ENCODE data around the gene AIP. TPM values are rescaled to one million over a fixed set of nuclear protein-coding genes. Genes with fewer than 3 reads are reported as not detected.

AIP gene
- total RNA-seq, 1 experiment from 2014 or later: 35.6 TPM

- Histone ChIP-seq H3K4ac (ENCODE audit: low read depth, low read length) (no peak overlapping the region), H3K14ac (ENCODE audit: insufficient read depth, low read length) (no peak overlapping the region), H3K79me1 (ENCODE audit: insufficient read depth, low read depth, low read length, poor library complexity, severe bottlenecking) (no peaks in the 10 kb centered on the region), H2BK120ac (ENCODE audit: low read depth, low read length, poor library complexity, severe bottlenecking) (no peak overlapping the region), H4K5ac (ENCODE audit: insufficient read length, low read depth, low read length) (no peak overlapping the region), H3T11ph (ENCODE audit: low read length) (no peak overlapping the region), H3K56ac (ENCODE audit: insufficient read length, low read depth, low read length) (no peak overlapping the region), H3K4me1 (ENCODE audit: insufficient read depth, low read length) (no peaks in the 10 kb centered on the region), H2BK12ac (ENCODE audit: insufficient read length, low read depth, low read length) (no peak overlapping the region), H2AFZ (ENCODE audit: low read length) (no peak overlapping the region), H4K8ac (replicated peaks; ENCODE audit: insufficient read length, low read depth, low read length) (no peak overlapping the region), H4K20me1 (ENCODE audit: control insufficient read depth, insufficient read depth, insufficient read length) (no peaks in the 10 kb centered on the region), H3K4me2 (ENCODE audit: insufficient read depth, insufficient read length, low read length) (no peak overlapping the region), H3K27me3 (ENCODE audit: insufficient read depth, low read length) (no peaks in the 10 kb centered on the region), H3K9ac (ENCODE audit: extremely low read depth, insufficient read length, low read length) (no peak overlapping the region), H2AK5ac (ENCODE audit: insufficient read length, low read length) (no peak overlapping the region), H3K9me3 (ENCODE audit: control insufficient read depth, low read depth, low read length) (no peaks in the 10 kb centered on the region), H3K79me2 (ENCODE audit: insufficient read depth, low read length) (no peaks in the 10 kb centered on the region), H2BK15ac (ENCODE audit: low read depth, low read length) (no peak overlapping the region), H3K27ac (ENCODE audit: insufficient read length, low read depth, low read length) (no peak overlapping the region), H3K23me2 (ENCODE audit: insufficient read length, low read depth, low read length, poor library complexity, severe bottlenecking) (peaks cover 12% of the 10 kb centered on the region), H3K23ac (ENCODE audit: insufficient read length, low read depth, low read length) (no peak overlapping the region), H4K91ac (ENCODE audit: insufficient read length, low read depth, low read length) (no peak overlapping the region), H2BK20ac (ENCODE audit: low read depth, low read length, poor library complexity, severe bottlenecking) (no peak overlapping the region), H3K18ac (ENCODE audit: insufficient read length, low read depth, low read length) (no peak overlapping the region), H2BK5ac (ENCODE audit: insufficient read length, low read length) (no peak overlapping the region)
- Mint-ChIP-seq H3K4me1 (peaks cover 0 to 9% of the 10 kb centered on the region in 2 experiments; a peak in 2 of 4 replicates), H3K27me3 (ENCODE audit: low read depth) (peaks cover 10% of the 10 kb centered on the region), H3K9me3 (no peaks in the 10 kb centered on the region), H3K4me3 (no peak overlapping the region), H3K36me3 (ENCODE audit: insufficient read depth in 1 of 3, low read depth in 3 of 3) (peaks cover 5 to 23% (median 10%) of the 10 kb centered on the region in 3 experiments), H3K27ac (no peak overlapping the region)
- no peak for TF ChIP-seq CTCF (conservative IDR thresholded peaks at IDR 0.05)
- WGBS (ENCODE audit: extremely low coverage, insufficient read length, low lambda C conversion rate): no CpG with 5 or more reads among the region's 26 CpGs
- DNase-seq: no peak
These were observed 17.1 kb downstream of the AIP start for GRCh38 chr11:67499808-67500483.

All from H9 (cell line).